Stimulated activated naive CD4-positive, alpha-beta T cell treated with Interleukin-2 at 50 U/mL for 16 hours (primary cell): ENCODE data around the gene PRPF31.
A peak's percentile ranks its signal among the peaks of the same experiment; 100 is the strongest.

Experiments
- DNase-seq: peaks from one replicate; lab custom pipeline; 2025; lab: John Stamatoyannopoulos, UW

The PRPF31 gene

GRCh38 chr19:54108496-54108895 is 7.1 kb upstream of the PRPF31 start:
- DNase-seq: no peak

DNA sequence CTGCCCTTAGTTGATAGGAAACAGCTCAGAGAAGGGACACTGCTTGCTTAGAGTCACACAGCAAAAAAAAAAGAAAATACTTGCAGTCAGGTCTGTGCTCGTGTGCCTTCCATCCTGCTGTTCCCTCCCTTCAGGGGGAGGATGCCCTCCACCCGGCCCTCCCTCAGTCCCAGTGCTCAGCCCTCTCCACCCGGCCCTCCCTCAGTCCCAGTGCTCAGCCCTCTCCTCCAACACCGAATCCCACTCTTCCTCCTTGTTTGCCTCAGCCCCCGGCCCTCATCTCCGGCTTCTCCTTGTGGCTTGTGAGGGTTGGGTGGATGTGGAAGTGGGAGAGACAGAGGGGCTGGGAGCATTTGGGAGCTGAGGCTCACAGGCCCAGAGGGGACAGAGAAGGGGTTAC is 5.9 kb upstream of the PRPF31 start:
- DNase-seq: no peak

- peak; percentile 20 for DNase-seq
Measured at GRCh38 chr19:54114340-54115108, 1.0 kb upstream of the PRPF31 start.

- DNase-seq: no peak
Measured at GRCh38 chr19:54121259-54121658, 5.7 kb downstream of the PRPF31 start.

GRCh38 chr19:54123682-54124081 is 8.1 kb downstream of the PRPF31 start:
- DNase-seq: no peak

DNA sequence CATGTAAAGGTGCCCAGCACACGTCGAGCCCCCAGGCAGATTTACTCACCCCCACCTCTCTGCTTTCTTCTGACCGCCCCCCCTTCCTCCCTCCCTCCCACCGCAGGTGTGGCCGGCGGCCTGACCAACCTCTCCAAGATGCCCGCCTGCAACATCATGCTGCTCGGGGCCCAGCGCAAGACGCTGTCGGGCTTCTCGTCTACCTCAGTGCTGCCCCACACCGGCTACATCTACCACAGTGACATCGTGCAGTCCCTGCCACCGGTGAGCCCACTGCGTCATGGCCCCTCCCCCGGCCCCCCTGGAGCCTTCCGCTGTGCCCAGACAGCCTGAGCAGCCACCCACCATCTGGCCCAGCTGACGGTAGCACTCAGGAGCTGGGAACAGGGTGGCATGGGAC is 8.8 kb downstream of the PRPF31 start:
- DNase-seq: no peak

DNA sequence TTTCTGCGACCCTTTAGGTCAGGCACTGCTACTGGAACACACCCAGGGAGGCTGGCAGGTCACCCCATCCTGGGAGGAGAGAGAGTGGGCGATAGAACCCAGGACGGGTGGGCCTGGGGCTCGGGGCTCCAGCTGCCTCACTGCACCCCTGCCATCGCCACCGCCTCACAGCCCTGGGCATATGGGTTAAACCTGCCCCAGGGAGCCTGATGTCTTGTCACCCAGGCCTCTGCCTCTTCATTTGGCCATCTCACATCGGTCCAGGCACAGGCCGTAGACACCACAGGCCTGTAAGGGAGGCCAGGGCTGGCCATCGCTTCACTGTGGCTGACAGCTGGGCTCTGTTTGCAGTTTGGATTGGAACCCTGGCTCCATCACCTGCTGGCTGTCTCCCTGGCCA is 10.2 kb downstream of the PRPF31 start:
- no peak for DNase-seq

GRCh38 chr19:54127688-54128440 is 12.3 kb downstream of the PRPF31 start:
- DNase-seq: no peak

GRCh38 chr19:54128441-54128725 is 12.8 kb downstream of the PRPF31 start:
- DNase-seq: no peak

DNA sequence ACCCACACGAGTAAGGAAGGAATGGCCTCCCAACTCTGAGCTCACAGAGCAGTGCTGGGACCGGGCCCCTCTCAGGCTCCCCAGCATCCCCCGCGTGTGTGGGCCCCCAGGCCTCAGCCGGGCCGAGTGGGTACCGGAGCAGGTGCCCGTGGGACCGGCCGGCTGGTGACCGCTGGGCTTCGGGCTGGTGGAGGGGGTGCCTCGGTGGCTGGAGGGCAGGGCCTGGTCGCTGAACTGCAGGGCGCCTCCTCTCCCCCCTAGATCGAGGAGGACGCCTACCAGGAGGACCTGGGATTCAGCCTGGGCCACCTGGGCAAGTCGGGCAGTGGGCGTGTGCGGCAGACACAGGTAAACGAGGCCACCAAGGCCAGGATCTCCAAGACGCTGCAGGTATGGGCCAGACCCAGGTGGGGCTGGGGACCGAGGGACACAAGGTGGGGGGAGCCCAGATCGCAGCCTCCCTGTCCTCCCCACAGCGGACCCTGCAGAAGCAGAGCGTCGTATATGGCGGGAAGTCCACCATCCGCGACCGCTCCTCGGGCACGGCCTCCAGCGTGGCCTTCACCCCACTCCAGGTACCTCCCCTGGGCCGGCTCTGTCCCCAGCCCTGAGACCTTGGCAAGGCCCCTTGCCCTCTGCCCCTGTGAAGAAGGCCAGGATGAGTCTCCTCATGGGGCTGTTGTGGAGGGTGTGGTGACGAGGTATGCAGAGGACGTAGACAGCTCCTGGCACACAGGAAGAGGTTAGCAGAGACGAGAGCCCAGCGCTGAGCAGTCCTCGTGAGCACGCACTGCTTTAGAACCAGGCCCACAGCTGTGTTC is 13.5 kb downstream of the PRPF31 start:
- no peak for DNase-seq

- no peak for DNase-seq
Measured at GRCh38 chr19:54129617-54129996, 14.1 kb downstream of the PRPF31 start.

GRCh38 chr19:54133312-54133956 is 17.9 kb downstream of the PRPF31 start:
- no peak for DNase-seq

GRCh38 chr19:54133957-54134590 is 18.5 kb downstream of the PRPF31 start:
- DNase-seq: no peak

- no peak for DNase-seq
Measured at GRCh38 chr19:54136086-54136863, 20.7 kb downstream of the PRPF31 start.

DNA sequence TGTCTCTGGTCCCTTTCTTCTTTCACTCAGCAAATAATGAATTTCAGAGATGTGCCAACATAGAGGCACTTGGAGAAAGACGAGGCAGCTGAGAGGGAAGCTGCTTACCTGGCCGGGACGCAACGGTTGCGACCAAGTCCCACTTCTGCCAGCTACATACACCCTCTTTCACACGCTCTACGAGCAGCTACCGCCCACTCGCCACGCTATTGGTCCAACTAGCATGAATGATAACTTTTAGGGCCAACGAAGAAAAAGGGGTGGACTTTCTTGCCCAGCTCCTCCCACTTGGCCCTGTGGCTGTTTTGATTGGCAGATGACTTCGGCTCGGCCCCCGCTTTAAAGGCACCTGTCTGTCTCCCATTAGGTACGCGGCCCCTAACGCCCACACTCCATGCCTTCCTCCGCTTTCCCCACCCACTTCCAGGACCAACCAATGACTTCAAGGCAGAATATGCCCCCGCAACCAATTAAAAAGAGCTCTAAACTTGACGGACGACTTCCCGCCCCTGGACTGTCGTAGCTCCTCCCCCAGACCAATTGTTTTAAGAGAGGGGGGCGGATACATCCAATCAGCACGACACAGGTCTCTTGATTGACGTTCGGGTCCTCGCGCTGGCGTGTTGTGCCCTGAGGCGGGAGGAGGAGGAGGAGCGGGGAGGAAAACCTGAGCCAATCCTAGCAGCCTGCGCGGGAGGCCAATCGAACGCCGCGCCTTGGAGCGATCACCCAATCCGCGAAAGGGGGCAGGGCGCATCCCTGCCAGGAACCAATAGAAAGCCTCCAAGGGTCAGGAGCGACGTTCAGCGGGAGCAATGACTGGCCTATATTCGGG is 21.5 kb downstream of the PRPF31 start:
- DNase-seq: peak; percentile 100

- peak; percentile 17 for DNase-seq
Measured at GRCh38 chr19:54137699-54138488, 22.3 kb downstream of the PRPF31 start, which contains the start of gene CNOT3. Gene CNOT3 (plus strand): TSS chr19:54137762. CDS start chr19:54142979, 5,217 bp downstream.

DNA sequence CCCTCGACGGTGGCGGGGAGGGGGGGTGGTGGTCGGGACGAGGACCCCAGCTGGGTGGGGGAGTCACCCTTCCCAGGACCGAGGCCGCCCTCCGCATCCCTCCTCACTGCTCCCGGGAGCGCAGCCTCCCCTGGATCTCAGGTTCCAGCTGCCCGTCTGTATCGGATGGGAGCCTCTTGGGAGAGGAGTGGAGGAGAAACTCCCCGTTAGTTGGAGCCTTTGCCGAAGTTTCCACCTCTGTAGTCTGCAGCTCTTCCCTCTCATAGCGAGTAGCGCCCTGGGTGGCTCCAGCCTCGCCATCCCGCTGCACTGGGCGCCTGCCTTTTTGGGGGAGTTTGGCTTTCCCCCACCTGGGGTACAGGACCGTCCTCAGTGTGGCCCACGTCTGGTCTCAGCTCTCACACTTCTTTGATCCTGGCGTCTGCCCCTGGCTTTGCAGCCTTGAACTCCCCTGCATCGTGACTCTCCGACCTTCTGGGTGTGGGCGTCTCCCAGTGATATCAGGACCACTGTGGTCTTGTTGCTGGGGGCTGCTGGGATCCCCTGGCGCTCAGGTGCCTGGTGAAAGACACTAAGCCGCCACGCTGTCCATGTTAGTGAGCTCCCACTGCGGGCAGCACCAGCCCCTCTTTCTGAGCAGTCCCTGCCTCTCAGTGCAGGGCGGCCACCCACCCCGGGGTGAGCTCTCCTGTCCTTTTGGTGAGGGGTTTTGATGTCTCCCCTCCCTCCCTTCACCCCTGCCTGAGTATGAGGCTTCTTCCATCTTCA is 23.1 kb downstream of the PRPF31 start:
- DNase-seq: peak; percentile 37

DNA sequence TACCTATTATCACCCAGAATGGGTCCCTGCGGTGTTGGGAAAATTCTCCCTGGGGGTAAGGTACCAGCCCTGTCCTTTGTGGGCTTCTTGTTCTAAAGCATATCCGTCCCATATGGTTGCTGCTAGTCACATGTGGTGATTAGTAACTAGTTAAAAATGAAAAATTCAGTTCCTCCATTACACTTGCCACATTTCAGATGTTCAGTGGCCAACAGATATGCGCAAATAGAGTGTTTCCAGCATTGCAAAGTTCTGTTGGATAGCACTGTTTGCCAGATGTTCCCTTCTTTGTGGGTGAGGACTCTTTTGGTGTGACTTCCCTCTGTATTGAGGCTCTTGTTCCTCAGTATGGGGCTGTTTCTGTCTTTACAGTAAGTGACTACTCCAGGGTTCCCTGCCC is 25.8 kb downstream of the PRPF31 start:
- no peak for DNase-seq
